Measurements from ENCODE around the gene TMPRSS6.
A peak's percentile ranks its signal among the peaks of the same experiment; 100 is the strongest.

DNA sequence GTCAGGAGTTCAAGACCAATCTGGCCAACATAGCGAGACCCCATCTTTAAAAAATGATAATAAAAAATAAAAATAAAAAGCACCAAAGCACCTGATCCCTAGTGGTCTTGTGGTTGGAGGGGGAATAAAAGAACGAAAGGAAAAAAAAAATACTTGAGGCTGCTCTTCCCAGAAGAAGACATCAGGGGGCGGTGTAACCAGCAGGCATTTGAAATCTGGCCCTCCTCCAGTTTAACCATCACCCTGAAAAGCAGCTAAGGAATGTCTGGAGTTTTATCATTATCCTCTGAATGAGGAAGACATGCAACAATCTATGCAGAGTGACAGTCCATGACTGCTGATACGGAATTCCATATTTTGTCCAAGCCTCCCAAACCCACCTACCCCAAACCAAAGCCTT is 63.6 kb downstream of the TMPRSS6 start:
- TF ChIP-seq, protein P1, sequence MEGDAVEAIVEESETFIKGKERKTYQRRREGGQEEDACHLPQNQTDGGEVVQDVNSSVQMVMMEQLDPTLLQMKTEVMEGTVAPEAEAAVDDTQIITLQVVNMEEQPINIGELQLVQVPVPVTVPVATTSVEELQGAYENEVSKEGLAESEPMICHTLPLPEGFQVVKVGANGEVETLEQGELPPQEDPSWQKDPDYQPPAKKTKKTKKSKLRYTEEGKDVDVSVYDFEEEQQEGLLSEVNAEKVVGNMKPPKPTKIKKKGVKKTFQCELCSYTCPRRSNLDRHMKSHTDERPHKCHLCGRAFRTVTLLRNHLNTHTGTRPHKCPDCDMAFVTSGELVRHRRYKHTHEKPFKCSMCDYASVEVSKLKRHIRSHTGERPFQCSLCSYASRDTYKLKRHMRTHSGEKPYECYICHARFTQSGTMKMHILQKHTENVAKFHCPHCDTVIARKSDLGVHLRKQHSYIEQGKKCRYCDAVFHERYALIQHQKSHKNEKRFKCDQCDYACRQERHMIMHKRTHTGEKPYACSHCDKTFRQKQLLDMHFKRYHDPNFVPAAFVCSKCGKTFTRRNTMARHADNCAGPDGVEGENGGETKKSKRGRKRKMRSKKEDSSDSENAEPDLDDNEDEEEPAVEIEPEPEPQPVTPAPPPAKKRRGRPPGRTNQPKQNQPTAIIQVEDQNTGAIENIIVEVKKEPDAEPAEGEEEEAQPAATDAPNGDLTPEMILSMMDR (conservative IDR thresholded peaks at IDR 0.05 in 1 of 2, IDR thresholded peaks at IDR 0.05 in 1 of 2; ENCODE audit: low read depth in 1 of 2, low read length in 2 of 2) = peak; percentile 64 to 65
- no peak for TF ChIP-seq EZH2 (IDR thresholded peaks at IDR 0.05; ENCODE audit: low read length, missing control alignments)
